Measurements from ENCODE around the gene TRAPPC3.

DNA sequence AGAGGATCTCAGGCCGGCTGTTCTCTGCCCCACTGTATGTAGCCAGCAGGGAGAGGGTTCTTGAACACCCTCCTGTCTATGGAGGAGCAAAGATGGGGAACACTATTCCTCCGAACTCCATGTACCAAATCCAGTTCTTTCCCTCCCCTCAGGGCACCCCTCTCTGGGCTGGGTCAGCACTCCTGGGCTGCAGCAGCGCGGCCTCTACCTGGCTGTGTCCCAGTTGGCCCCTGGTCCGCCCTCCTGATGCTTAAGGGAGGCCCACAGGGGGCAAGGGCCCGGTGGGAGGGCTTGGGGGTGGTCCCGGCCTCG lies 61.1 kb downstream of the TRAPPC3 start:
- TF ChIP-seq CTCF (conservative IDR thresholded peaks at IDR 0.05; ENCODE audit: low read depth in 2 of 2) (no peak), ZNF331 (CRISPR knock-in tag; IDR thresholded peaks at IDR 0.05; ENCODE audit: low read depth) (no peak), EZH2 (IDR thresholded peaks at IDR 0.05; ENCODE audit: low read depth, unreplicated experiment) (no peak), JUNB (IDR thresholded peaks at IDR 0.05; ENCODE audit: unreplicated experiment) (no peak), NANOG (IDR thresholded peaks at IDR 0.05; ENCODE audit: borderline replicate concordance) (no peak), EZH2phosphoT487 (IDR thresholded peaks at IDR 0.05; ENCODE audit: unreplicated experiment) (no peak), CREB1 (CRISPR knock-in tag; IDR thresholded peaks at IDR 0.05; ENCODE audit: low read depth) (no peak), POLR2AphosphoS5 (IDR thresholded peaks at IDR 0.05; ENCODE audit: low read depth) (no peak), STAT1 (IDR thresholded peaks at IDR 0.05; ENCODE audit: unreplicated experiment) (no peak)
- TF ChIP-seq, protein P1, sequence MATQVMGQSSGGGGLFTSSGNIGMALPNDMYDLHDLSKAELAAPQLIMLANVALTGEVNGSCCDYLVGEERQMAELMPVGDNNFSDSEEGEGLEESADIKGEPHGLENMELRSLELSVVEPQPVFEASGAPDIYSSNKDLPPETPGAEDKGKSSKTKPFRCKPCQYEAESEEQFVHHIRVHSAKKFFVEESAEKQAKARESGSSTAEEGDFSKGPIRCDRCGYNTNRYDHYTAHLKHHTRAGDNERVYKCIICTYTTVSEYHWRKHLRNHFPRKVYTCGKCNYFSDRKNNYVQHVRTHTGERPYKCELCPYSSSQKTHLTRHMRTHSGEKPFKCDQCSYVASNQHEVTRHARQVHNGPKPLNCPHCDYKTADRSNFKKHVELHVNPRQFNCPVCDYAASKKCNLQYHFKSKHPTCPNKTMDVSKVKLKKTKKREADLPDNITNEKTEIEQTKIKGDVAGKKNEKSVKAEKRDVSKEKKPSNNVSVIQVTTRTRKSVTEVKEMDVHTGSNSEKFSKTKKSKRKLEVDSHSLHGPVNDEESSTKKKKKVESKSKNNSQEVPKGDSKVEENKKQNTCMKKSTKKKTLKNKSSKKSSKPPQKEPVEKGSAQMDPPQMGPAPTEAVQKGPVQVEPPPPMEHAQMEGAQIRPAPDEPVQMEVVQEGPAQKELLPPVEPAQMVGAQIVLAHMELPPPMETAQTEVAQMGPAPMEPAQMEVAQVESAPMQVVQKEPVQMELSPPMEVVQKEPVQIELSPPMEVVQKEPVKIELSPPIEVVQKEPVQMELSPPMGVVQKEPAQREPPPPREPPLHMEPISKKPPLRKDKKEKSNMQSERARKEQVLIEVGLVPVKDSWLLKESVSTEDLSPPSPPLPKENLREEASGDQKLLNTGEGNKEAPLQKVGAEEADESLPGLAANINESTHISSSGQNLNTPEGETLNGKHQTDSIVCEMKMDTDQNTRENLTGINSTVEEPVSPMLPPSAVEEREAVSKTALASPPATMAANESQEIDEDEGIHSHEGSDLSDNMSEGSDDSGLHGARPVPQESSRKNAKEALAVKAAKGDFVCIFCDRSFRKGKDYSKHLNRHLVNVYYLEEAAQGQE (IDR thresholded peaks at IDR 0.05; ENCODE audit: unreplicated experiment) = no peak
- TF ChIP-seq, protein P2, sequence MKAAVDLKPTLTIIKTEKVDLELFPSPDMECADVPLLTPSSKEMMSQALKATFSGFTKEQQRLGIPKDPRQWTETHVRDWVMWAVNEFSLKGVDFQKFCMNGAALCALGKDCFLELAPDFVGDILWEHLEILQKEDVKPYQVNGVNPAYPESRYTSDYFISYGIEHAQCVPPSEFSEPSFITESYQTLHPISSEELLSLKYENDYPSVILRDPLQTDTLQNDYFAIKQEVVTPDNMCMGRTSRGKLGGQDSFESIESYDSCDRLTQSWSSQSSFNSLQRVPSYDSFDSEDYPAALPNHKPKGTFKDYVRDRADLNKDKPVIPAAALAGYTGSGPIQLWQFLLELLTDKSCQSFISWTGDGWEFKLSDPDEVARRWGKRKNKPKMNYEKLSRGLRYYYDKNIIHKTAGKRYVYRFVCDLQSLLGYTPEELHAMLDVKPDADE (IDR thresholded peaks at IDR 0.05) = no peak
